MM.1S (cell line): ENCODE data around the gene TRH.

Experiments
- CTCF ChIP-seq: fragments of 300-600 bp; sonication (generic); IDR thresholded peaks from 2 replicates; pipeline ENCODE4 v1.5.1; 2016; ENCODE audit warnings: antibody characterized with exemption, low read length, mixed read lengths
- EZH2phosphoT487 ChIP-seq: fragments of 300-600 bp; sonication (generic); IDR thresholded peaks from 2 replicates; pipeline ENCODE4 v1.6.1; 2018; ENCODE audit warnings: antibody characterized with exemption, low read length

DNA sequence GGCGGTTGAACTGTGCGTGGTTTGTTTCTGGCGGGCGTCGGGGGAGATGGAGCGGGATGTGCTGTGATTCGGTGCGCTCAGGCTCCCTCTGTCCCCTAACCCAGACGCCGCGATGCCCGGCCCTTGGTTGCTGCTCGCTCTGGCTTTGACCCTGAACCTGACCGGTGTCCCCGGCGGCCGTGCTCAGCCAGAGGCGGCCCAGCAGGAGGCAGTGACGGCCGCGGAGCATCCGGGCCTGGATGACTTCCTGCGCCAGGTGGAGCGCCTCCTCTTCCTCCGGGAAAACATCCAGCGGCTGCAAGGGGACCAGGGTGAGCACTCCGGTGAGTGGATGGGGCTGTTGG is 1.2 kb downstream of the TRH start:
- no peak for TF ChIP-seq CTCF
- no peak for TF ChIP-seq EZH2phosphoT487
